GM11168 (cell line): ENCODE measurements around the gene SETD2.

Source experiments
- in situ Hi-C: fragments of 300-500 bp; cut with MboI; formaldehyde crosslinking; loops from one replicate; pipeline ENCODE4 v1.12.0; 2022; ENCODE audit warnings: low sequenced_read_pairs; ENCODE audit not compliant: unreplicated experiment

The SETD2 gene

GRCh38 chr3:46976326-46977190 lies 187.4 kb downstream of the SETD2 start, which contains the start of gene CCDC12:
CCDC12 (minus strand) TSS chr3:46976745; CDS start chr3:46976732, 13 bp downstream.
- in situ Hi-C loops = no loop called here

- in situ Hi-C loops = no loop called here
These were observed 189.3 kb downstream of the SETD2 start for GRCh38 chr3:46974421-46975171.

GRCh38 chr3:46972396-46972795 lies 191.5 kb downstream of the SETD2 start:
- in situ Hi-C loops = no loop called here

DNA sequence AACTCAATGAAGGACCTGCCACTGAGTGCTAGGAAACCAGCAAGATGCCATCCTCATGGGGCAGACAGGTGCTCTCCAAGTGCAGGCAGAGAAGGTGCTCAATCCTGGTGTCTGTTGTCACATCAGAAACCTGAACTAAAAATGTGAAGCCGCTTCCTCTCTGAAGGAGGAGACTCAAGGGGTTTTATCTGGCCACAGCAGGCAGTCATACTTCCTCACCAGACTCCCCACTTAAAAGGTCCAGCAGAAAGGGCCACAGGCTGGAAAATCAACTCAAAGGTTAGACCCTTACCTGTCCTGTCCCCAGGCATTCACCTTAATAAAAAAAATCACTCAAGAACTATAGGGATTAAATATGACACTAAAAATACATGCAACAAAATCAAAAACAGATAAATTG lies 192.2 kb downstream of the SETD2 start:
- in situ Hi-C loops = no loop called here

GRCh38 chr3:46971151-46971550 lies 192.8 kb downstream of the SETD2 start:
- in situ Hi-C loops = no loop called here

DNA sequence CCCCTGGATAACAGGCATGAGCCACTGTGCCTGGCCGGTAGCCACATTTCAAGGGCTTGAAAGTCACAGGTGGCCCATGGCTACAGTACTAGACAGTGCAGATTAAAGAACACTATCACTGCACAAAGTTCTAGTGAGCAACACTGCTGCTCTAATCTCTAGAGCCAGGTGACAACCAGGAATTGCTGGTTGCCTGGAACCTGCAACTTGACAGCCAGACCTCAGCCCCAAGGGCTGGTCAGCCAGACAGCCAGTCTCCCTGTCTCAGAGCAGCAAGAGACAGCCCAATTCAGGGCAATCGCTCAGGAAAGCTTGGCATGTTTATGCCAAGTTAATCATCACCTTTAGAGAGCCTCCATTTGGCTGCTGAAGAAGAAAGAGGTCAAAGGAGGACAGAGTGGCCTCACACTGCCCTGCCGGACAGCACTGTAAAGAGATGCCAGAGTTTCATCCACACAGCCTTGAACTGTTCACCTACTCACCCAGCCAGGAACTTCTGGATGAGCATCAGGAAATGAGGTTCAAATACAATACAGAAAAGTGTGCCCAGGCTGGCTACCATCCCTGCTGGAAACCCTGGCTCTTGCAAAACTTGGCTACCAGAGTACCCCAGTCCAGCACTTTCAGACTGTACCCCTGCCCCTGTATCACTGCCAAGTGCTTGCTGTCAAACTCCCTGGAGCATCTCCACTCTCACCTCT lies 193.4 kb downstream of the SETD2 start:
- in situ Hi-C loops = no loop called here

- in situ Hi-C loops = no loop called here
These were observed 195.0 kb downstream of the SETD2 start for GRCh38 chr3:46968783-46969428.

DNA sequence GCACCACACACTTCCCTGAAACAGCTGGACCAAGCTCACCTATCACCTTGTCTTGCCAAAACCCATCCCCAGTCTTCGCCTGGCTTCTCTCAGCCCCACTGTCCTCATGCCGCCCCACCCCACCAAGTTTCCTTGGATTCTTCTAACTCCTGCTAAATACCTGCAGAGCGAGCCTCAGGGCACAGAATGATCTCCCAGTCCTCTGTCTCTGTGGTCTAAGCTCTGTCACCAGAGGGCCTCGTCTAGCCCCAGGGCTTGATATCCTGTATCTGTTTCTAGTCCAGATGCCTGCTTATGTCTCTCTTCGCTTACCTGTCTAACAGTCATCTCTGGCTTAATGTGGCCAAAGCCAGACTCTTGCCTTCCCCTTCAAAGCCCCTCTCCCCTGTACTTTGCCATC lies 197.1 kb downstream of the SETD2 start:
- in situ Hi-C loops = no loop called here
